ENCODE data around the gene HOXA9. TPM values are rescaled to one million over a fixed set of nuclear protein-coding genes. Genes with fewer than 3 reads are reported as not detected.
A peak's percentile ranks its signal among the peaks of the same experiment; 100 is the strongest.

Gene HOXA9
- total and polyA plus RNA-seq, 4 donors = 1.5 to 20.4 (median 6.2) TPM

- DNase-seq (ENCODE audit: low read depth in 4 of 6, low spot score in 6 of 6) = no peak
- Histone ChIP-seq H3K9me3 (ENCODE audit: control insufficient read depth, insufficient read depth, low read length) (no peaks in the 10 kb centered on the region), H3K4me3 (ENCODE audit: low read depth, low read length) (peak overlapping the region; percentile 63), H3K4me1 (ENCODE audit: control insufficient read depth, insufficient read depth, low read length) (peaks cover 72% of the 10 kb centered on the region), H3K27me3 (ENCODE audit: control insufficient read depth, insufficient read depth, low read length) (peaks cover 79% of the 10 kb centered on the region), H3K27ac (ENCODE audit: low read depth, low read length) (peak overlapping the region; percentile 99), H3K36me3 (ENCODE audit: control insufficient read depth, insufficient read depth, low read length) (peaks cover 17% of the 10 kb centered on the region)
- WGBS (ENCODE audit: insufficient coverage) = 11% methylated on average over 8 of the region's 8 CpGs
Observed at GRCh38 chr7:27171325-27171636, 5.9 kb upstream of the HOXA9 start.

GRCh38 chr7:27170426-27171324 is 5.3 kb upstream of the HOXA9 start:
- WGBS (ENCODE audit: insufficient coverage) = 11% methylated on average over 3 of the region's 11 CpGs
- Histone ChIP-seq H3K27me3 (ENCODE audit: control insufficient read depth, insufficient read depth, low read length) (peaks cover 79% of the 10 kb centered on the region), H3K9me3 (ENCODE audit: control insufficient read depth, insufficient read depth, low read length) (no peaks in the 10 kb centered on the region), H3K4me3 (ENCODE audit: low read depth, low read length) (peak overlapping the region; percentile 63), H3K36me3 (ENCODE audit: control insufficient read depth, insufficient read depth, low read length) (peaks cover 17% of the 10 kb centered on the region), H3K27ac (ENCODE audit: low read depth, low read length) (peak overlapping the region; percentile 99), H3K4me1 (ENCODE audit: control insufficient read depth, insufficient read depth, low read length) (peaks cover 72% of the 10 kb centered on the region)
- peak in 1 of 6 donors; percentile 75 for DNase-seq (ENCODE audit: low read depth in 4 of 6, low spot score in 6 of 6)

DNA sequence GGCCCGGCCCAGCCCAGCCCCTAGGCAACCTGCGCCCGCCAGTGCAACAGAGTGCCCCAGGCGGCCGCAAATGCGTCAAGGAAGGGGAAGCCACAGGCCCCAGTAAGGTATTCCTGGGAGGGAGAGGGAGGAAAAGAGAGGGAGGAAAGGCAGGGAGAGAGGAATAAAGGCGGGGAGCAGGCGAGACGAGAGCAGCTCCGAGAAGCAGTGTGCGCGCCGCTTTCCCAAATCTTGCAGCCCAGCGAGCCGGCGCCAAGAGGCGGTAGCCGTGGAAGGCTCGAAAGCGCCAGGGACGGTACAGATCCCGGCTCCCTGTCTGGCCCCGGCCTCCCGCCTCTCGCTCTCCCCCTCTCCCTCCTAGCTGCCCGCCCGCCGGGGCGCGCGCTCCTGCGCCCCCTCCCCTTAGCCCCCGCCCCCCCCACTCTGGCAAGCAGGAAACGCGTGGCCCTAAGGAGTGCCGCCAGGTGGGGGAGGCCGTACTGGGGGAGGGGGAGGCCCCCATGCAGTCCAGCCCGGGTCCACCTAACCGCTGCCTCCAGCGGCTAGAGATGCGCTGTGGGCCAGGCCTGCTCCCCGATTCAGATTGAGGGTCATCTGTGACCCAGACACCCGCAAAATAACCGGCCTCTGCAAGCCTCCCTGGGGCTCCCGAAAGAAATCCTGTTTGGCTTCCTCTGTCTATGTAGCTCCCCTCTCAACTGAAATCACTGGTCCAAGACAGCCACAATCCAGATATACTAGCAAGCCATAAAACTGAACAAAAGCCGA is 4.5 kb upstream of the HOXA9 start:
- WGBS (ENCODE audit: insufficient coverage) = 2% methylated on average over 33 of the region's 46 CpGs
- DNase-seq (ENCODE audit: low read depth in 4 of 6, low spot score in 6 of 6) = no peak
- H3K27me3 ChIP-seq (ENCODE audit: control insufficient read depth, insufficient read depth, low read length) = peaks cover 79% of the 10 kb centered on the region
- H3K36me3 ChIP-seq (ENCODE audit: control insufficient read depth, insufficient read depth, low read length) = peaks cover 21% of the 10 kb centered on the region
- peaks cover 72% of the 10 kb centered on the region for H3K4me1 ChIP-seq (ENCODE audit: control insufficient read depth, insufficient read depth, low read length)
- no peaks in the 10 kb centered on the region for H3K9me3 ChIP-seq (ENCODE audit: control insufficient read depth, insufficient read depth, low read length)
- peak overlapping the region; percentile 99 for H3K27ac ChIP-seq (ENCODE audit: low read depth, low read length)
- H3K4me3 ChIP-seq (ENCODE audit: low read depth, low read length) = peak overlapping the region; percentile 63

DNA sequence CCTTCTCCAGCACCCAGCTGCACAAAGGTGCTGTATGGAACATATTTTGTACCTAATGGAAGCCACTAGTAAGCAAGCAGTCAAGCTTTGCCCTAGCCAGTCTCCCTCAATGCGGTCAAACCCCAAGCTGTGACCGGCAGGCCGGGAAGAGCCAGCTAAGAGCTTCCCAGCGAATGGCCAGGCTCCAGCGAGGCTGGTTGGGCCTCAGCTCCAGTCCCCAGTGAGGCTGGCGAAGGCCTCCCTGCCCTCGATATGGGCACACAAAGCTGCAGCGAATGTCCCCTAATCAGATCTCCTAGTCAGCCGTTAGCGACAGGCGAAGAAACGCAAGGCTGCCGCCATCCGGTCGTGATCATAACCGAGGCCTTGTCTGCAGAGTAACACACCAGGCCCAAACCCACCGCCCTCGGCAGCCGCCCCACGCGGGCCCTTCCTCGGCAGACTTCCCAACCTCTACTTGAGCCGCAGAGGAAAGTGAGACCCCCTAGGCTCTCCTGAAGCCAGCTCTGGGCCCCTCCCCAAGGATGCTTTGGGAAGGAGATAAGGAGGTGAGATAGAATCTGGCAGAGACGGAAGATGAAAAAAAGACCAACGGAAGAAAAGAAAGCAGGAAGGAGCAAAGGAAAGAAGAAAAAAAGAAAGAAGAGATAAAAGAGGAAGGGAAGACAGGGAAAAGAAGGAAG is 3.1 kb upstream of the HOXA9 start:
- H3K27me3 ChIP-seq (ENCODE audit: control insufficient read depth, insufficient read depth, low read length) = peaks cover 78% of the 10 kb centered on the region
- no peaks in the 10 kb centered on the region for H3K9me3 ChIP-seq (ENCODE audit: control insufficient read depth, insufficient read depth, low read length)
- peak overlapping the region; percentile 99 for H3K27ac ChIP-seq (ENCODE audit: low read depth, low read length)
- WGBS (ENCODE audit: insufficient coverage) = 29% methylated on average over 20 of the region's 25 CpGs
- peak overlapping the region; percentile 63 for H3K4me3 ChIP-seq (ENCODE audit: low read depth, low read length)
- DNase-seq (ENCODE audit: low read depth in 4 of 6, low spot score in 6 of 6) = peak in 2 of 6 donors; percentile 69 to 71
- H3K36me3 ChIP-seq (ENCODE audit: control insufficient read depth, insufficient read depth, low read length) = peaks cover 35% of the 10 kb centered on the region
- peaks cover 74% of the 10 kb centered on the region for H3K4me1 ChIP-seq (ENCODE audit: control insufficient read depth, insufficient read depth, low read length)

DNA sequence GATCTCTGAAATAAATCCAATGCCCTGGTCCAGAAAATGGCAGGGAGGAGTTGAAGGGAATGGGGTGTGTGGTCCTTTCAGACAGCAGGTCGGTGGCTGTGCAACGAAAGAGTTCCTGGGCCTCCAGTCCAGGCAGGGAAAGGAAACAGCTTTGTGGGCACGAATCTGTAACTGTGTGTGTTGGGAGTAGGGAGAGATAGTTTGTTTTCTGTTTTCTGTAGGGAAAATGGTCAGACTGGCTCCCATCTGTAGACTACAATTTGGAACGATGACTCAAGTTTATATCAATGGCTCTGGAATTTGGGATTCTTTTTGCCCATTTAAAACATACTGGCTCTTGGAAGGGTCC is 2.6 kb upstream of the HOXA9 start:
- WGBS (ENCODE audit: insufficient coverage) = 34% methylated on average over 4 of the region's 4 CpGs
- DNase-seq (ENCODE audit: low read depth in 4 of 6, low spot score in 6 of 6) = no peak
- H3K27me3 ChIP-seq (ENCODE audit: control insufficient read depth, insufficient read depth, low read length) = peaks cover 77% of the 10 kb centered on the region
- H3K36me3 ChIP-seq (ENCODE audit: control insufficient read depth, insufficient read depth, low read length) = peaks cover 36% of the 10 kb centered on the region
- H3K4me3 ChIP-seq (ENCODE audit: low read depth, low read length) = peak overlapping the region; percentile 63
- no peaks in the 10 kb centered on the region for H3K9me3 ChIP-seq (ENCODE audit: control insufficient read depth, insufficient read depth, low read length)
- peaks cover 70% of the 10 kb centered on the region for H3K4me1 ChIP-seq (ENCODE audit: control insufficient read depth, insufficient read depth, low read length)
- H3K27ac ChIP-seq (ENCODE audit: low read depth, low read length) = peak overlapping the region; percentile 99

GRCh38 chr7:27166531-27167505 is 1.5 kb upstream of the HOXA9 start:
- 22% methylated on average over 41 of the region's 50 CpGs for WGBS (ENCODE audit: insufficient coverage)
- H3K4me3 ChIP-seq (ENCODE audit: low read depth, low read length) = peak overlapping the region; percentile 63
- H3K4me1 ChIP-seq (ENCODE audit: control insufficient read depth, insufficient read depth, low read length) = peaks cover 64% of the 10 kb centered on the region
- DNase-seq (ENCODE audit: low read depth in 4 of 6, low spot score in 6 of 6) = no peak
- H3K9me3 ChIP-seq (ENCODE audit: control insufficient read depth, insufficient read depth, low read length) = no peaks in the 10 kb centered on the region
- peaks cover 34% of the 10 kb centered on the region for H3K36me3 ChIP-seq (ENCODE audit: control insufficient read depth, insufficient read depth, low read length)
- H3K27me3 ChIP-seq (ENCODE audit: control insufficient read depth, insufficient read depth, low read length) = peaks cover 66% of the 10 kb centered on the region
- peak overlapping the region; percentile 99 for H3K27ac ChIP-seq (ENCODE audit: low read depth, low read length)

DNA sequence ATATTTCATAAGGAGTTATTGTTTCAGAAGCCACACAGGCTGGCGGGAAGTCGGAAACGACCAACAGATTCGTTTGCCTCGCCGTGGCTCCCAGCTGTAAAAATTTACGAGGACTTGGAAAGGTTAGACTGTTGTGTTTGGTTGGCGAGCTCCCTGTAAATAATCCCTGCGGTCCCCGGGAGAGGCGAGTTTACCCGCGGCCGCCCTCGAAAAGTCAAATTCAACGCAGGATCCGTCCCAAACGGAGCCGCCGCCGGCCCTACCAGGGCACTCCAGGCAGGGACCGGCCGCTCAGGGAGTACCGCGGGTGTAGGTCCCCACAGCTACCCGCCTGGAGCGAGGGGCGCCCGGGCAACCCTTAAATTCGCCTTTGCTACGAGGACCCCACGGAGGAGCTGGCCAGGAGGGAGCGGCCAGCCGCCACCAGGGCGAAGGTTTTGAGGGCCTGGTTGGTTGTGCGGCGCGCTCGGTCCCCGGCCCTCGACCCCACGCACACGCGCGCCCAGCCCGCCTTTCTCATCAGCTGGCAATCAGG is 726 bp upstream of the HOXA9 start:
- Histone ChIP-seq H3K4me1 (ENCODE audit: control insufficient read depth, insufficient read depth, low read length) (peaks cover 63% of the 10 kb centered on the region), H3K4me3 (ENCODE audit: low read depth, low read length) (peak overlapping the region; percentile 63), H3K27me3 (ENCODE audit: control insufficient read depth, insufficient read depth, low read length) (peaks cover 59% of the 10 kb centered on the region), H3K36me3 (ENCODE audit: control insufficient read depth, insufficient read depth, low read length) (peaks cover 30% of the 10 kb centered on the region), H3K27ac (ENCODE audit: low read depth, low read length) (peak overlapping the region; percentile 99), H3K9me3 (ENCODE audit: control insufficient read depth, insufficient read depth, low read length) (no peaks in the 10 kb centered on the region)
- DNase-seq (ENCODE audit: low read depth in 4 of 6, low spot score in 6 of 6) = peak in 1 of 6 donors; percentile 66
- WGBS (ENCODE audit: insufficient coverage) = 6% methylated on average over 44 of the region's 46 CpGs

DNA sequence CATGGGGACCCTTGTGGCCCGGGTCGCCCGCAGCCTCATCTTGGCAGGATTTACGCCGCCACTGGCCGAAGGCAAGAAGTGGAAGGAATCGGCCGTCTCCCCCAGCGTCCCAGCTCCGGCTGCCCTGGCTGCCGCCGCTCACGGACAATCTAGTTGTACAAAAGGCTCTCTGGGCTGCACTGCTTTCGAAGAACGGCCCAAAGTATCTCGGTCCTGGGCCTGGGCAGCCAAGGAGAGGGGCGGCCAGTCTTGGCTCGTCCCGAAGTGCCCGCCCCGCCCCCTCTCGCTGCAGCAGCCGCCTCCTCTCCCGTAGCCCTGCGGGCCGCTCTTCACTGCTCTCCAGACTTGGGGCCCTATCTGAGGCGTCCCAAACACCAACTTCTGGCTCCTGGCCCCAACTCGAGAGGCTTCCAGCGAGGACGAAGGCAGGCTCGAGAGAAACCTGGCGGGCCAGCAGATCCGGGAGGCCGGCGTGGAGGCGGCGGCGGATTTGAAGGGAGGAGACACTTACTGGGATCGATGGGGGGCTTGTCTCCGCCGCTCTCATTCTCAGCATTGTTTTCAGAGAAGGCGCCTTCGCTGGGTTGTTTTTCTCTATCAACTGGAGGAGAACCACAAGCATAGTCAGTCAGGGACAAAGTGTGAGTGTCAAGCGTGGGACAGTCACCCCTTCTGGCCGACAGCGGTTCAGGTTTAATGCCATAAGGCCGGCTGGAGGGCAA is 809 bp downstream of the HOXA9 start:
- Histone ChIP-seq H3K9me3 (ENCODE audit: control insufficient read depth, insufficient read depth, low read length) (no peaks in the 10 kb centered on the region), H3K4me1 (ENCODE audit: control insufficient read depth, insufficient read depth, low read length) (peaks cover 71% of the 10 kb centered on the region), H3K4me3 (ENCODE audit: low read depth, low read length) (peak overlapping the region; percentile 63), H3K27me3 (ENCODE audit: control insufficient read depth, insufficient read depth, low read length) (peaks cover 48% of the 10 kb centered on the region), H3K27ac (ENCODE audit: low read depth, low read length) (peak overlapping the region; percentile 99), H3K36me3 (ENCODE audit: control insufficient read depth, insufficient read depth, low read length) (peaks cover 30% of the 10 kb centered on the region)
- no peak for DNase-seq (ENCODE audit: low read depth in 4 of 6, low spot score in 6 of 6)
- 4% methylated on average over 47 of the region's 47 CpGs for WGBS (ENCODE audit: insufficient coverage)

Data from spinal cord (tissue), 10 donors.